T47D (cell line): Measurements from ENCODE around the gene SFT2D2.
"Not testable (repeated sequence)": the region's sequence is repeated elsewhere in the genome, so short reads cannot be mapped to it uniquely, and the experiment has no call there.

ENCODE experiments used
- DNase-seq, 2 experiments: peaks; one replicate each; pipeline versions ENCODE4 v3.0.0 to v3.0.0-alpha.2; 2011 to 2012; ENCODE audit warnings: low read depth in 1 of 2, low spot score in 1 of 2
- JUND ChIP-seq: IDR thresholded peaks from 2 replicates; pipeline ENCODE4 v1.6.1; 2012; ENCODE audit warnings: low read depth
- in situ Hi-C: cut with HindIII; loops from 2 replicates; pipeline ENCODE4 v1.10.0; 2016; ENCODE audit warnings: low sequenced_read_pairs, low pct_unique_long_range_greater_than_20kb

The SFT2D2 gene

DNA sequence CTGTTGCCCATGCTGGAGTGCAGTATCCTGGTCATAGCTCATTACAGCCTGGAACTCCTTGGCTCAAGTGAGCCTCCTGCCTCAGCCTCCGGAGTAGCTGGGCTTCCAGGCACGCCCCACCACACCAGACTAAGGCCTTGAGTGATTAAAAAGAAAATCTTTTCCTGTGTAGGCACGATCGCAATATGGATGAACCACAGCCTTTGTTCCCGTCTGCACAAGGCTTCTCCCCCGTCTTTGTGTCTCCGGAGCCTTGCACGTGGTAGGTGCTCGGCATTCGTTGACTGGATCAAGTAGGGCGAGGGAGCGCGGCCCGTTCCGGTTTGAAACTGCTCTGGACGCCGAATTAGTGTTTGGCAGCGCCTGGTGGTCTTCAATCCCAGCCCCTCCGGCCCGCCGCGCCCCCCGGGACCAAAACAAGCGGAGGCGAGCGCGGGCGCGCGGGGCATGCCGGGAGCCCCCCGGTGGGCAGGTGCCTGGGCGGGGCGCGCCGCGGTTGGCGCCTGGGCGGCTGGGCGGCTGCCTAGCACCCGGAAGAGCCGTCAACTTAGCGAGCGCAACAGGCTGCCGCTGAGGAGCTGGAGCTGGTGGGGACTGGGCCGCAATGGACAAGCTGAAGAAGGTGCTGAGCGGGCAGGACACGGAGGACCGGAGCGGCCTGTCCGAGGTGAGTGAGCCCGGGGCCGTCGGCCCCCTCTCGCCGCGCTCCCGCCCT lies at the start of gene SFT2D2:
TSS of gene SFT2D2 (plus strand) at position 529 of the 715 bp plus-strand sequence. CDS start at position 605, 76 bp downstream.
- peak; percentile 88 to 96 for DNase-seq
- in situ Hi-C loops: no loop called here
- TF ChIP-seq JUND: no peak

- in situ Hi-C loops: no loop called here
- no peak for TF ChIP-seq JUND
- DNase-seq: no peak
These were observed 47.6 kb upstream of the SFT2D2 start for GRCh38 chr1:168178227-168178637.

- TF ChIP-seq JUND: peak; percentile 78
- in situ Hi-C loops: no loop called here
- DNase-seq: peak; percentile 86 to 99
These were observed 47.0 kb upstream of the SFT2D2 start, which contains the start of gene TIPRL for GRCh38 chr1:168178638-168179437. TIPRL (plus strand) TSS chr1:168178962; CDS start chr1:168179078, 116 bp downstream.

DNA sequence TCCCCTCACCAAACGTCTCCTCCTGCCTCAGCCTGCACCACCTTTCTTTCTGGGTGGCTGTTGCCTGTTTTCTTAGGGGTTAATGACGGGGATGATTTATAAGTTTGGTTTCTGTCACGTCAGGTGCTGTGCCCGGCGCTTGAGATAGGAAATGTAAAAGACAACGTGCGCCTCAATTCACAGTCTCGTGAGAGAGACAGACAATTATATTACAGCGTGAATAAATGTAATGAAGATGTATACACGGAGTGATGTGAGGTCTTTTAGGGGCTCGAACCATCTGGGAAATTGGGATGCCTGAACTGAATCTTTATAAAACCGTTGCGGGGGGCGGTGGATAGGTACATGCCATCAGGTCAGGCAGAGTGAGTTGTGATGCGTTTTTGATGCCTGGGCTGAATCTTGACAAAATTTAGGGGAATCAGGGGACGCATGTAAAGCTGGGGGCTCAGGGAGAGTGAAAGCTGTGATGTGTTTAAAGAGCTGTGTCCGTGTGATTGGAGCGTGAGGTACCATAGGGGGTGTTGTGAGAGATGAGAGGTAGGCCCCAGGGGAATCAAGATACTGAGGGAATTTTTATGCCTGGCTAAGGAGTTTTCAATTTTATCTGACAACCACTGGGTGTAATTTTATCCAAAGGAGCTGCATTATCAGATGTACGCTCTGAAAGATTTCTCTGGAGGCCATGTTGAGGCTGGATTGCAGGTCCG lies 46.2 kb upstream of the SFT2D2 start:
- in situ Hi-C loops: no loop called here
- peak in 1 of 2 experiments; percentile 19 for DNase-seq
- TF ChIP-seq JUND: no peak

GRCh38 chr1:168180148-168180524 lies 45.7 kb upstream of the SFT2D2 start:
- in situ Hi-C loops: no loop called here
- TF ChIP-seq JUND: no peak
- no peak for DNase-seq

GRCh38 chr1:168181063-168181720 lies 44.6 kb upstream of the SFT2D2 start:
- DNase-seq, in situ Hi-C loops: not testable (repeated sequence)

DNA sequence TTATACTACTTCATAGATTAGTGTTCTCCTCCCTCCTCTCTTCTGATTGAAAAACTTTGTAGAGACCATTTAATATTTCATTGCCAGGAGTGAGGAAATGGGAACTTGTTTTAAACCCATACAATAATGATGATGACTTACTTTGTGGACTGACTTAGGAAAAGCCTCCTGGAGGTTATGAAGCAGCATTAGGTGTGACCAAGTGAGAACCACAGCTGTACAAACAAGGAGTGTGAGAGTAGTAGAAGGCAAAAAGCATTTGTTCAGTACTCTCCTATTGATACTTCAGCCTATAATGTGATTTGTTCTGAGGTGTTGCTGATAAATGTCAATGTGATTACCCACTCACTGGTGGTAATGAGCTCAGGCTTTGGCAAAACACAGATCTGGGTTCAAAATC lies 38.6 kb upstream of the SFT2D2 start:
- in situ Hi-C loops: no loop called here
- no peak for TF ChIP-seq JUND
- no peak for DNase-seq

DNA sequence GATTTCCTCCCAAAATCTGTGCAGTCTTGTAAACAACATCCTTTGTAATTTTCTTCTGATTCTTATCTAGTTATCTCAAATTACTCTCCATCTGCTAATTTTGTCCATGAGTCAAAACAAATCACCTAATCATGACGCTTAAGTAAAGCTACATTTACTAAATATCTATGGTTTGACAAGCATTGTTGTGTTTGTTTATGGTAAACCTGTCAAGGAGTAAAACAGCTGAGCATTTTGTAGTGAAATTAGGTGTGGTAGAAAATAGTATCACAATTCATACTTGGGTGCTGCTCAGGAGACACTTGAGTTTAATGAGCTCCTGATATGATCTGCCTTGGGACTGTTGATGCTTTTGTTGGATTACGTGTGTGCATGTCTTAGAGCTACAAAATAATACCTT lies 35.4 kb upstream of the SFT2D2 start:
- no peak for DNase-seq
- TF ChIP-seq JUND: no peak
- in situ Hi-C loops: no loop called here

- DNase-seq: no peak
- no peak for TF ChIP-seq JUND
- in situ Hi-C loops: no loop called here
These were observed 30.3 kb upstream of the SFT2D2 start for GRCh38 chr1:168195199-168196135.

DNA sequence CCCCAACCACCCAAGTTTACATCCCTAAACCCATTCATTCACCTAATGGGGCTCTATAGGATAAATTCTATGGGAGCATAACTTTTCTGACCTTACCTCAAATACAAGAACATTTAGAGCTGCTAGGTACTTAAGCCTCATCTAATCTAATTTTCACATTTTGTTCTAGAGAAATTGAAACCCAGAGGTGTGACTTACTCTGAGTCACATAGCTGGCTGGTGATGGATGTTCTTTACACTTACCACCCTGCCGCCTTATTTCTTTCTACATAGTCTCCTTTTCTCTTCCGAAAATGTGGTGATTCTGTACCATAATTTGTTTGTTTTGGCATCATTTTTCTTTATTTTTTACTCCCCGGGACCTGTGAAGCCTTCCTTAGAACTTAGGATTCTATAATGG lies 26.7 kb upstream of the SFT2D2 start:
- DNase-seq: no peak
- in situ Hi-C loops: no loop called here
- no peak for TF ChIP-seq JUND

- in situ Hi-C loops: no loop called here
- no peak for TF ChIP-seq JUND
These were observed 22.7 kb upstream of the SFT2D2 start for GRCh38 chr1:168202941-168203654.

More at GRCh38 chr1:168202941-168203654, 22.7 kb upstream of the SFT2D2 start:
- DNase-seq: peak; percentile 33 to 80
